Smooth muscle cell (in vitro differentiated cells): ENCODE measurements around the gene PRKG1. TPM values are rescaled to one million over a fixed set of nuclear protein-coding genes. Genes with fewer than 3 reads are reported as not detected.
"Not testable (repeated sequence)": the region's sequence is repeated elsewhere in the genome, so short reads cannot be mapped to it uniquely, and the experiment has no call there.

Experiments
- DNase-seq: peaks from one replicate; lab custom pipeline; 2025; ENCODE audit not compliant: unreplicated experiment; lab: John Stamatoyannopoulos, UW
- H2AFZ ChIP-seq: fragments of 200-600 bp; sonication (generic); 2 replicates; pipeline ENCODE4 v1.6.0; 2016; ENCODE audit warnings: antibody characterized with exemption, low read depth, mild to moderate bottlenecking
- H3F3A ChIP-seq: fragments of 200-600 bp; sonication (generic); 2 replicates; pipeline ENCODE4 v1.6.0; 2017; ENCODE audit warnings: antibody characterized with exemption, low read depth
- H3K27ac ChIP-seq: fragments of 200-600 bp; sonication (generic); 2 replicates; pipeline ENCODE4 v1.5.1; 2016; ENCODE audit warnings: low read depth, mild to moderate bottlenecking
- H3K27me3 ChIP-seq: fragments of 200-600 bp; sonication (generic); 2 replicates; pipeline ENCODE4 v1.6.1; 2016; ENCODE audit warnings: low read depth, mild to moderate bottlenecking
- H3K36me3 ChIP-seq: fragments of 200-600 bp; sonication (generic); 2 replicates; pipeline ENCODE4 v1.5.1; 2016; ENCODE audit warnings: low read depth
- H3K4me1 ChIP-seq: fragments of 200-600 bp; sonication (generic); 2 replicates; pipeline ENCODE4 v1.5.1; 2016; ENCODE audit warnings: low read depth
- H3K4me2 ChIP-seq: fragments of 200-600 bp; sonication (generic); 2 replicates; pipeline ENCODE4 v1.6.0; 2016; ENCODE audit warnings: mild to moderate bottlenecking
- H3K4me3 ChIP-seq: fragments of 200-600 bp; sonication (generic); 2 replicates; pipeline ENCODE4 v1.5.1; 2016; ENCODE audit warnings: mild to moderate bottlenecking
- H3K79me2 ChIP-seq: fragments of 200-600 bp; sonication (generic); 2 replicates; pipeline ENCODE4 v1.6.0; 2016; ENCODE audit warnings: low read depth, mild to moderate bottlenecking
- H3K9ac ChIP-seq: fragments of 200-600 bp; sonication (generic); 2 replicates; pipeline ENCODE4 v1.6.0; 2016; ENCODE audit warnings: low read depth
- H3K9me3 ChIP-seq: fragments of 200-600 bp; sonication (generic); replicated peaks from 2 replicates; pipeline ENCODE4 v1.5.1; 2016; ENCODE audit warnings: low read depth
- H4K20me1 ChIP-seq: fragments of 200-600 bp; sonication (generic); 2 replicates; pipeline ENCODE4 v1.6.0; 2016; ENCODE audit warnings: low read depth
- CTCF ChIP-seq: fragments of 200-600 bp; sonication (generic); IDR thresholded peaks from 2 replicates; pipeline ENCODE4 v1.5.1; 2017; ENCODE audit warnings: borderline replicate concordance, mild to moderate bottlenecking, antibody characterized with exemption; ENCODE audit not compliant: insufficient read depth, poor library complexity, severe bottlenecking
- WGBS: methylation state at CpG from one replicate; pipeline ENCODE4 v1.1.7; 2016; ENCODE audit warnings: low lambda C conversion rate; 5-methylcytosine and 5-hydroxymethylcytosine counted together
- polyA plus RNA-seq: library from polyadenylated mRNA; unstranded; fragments of >200 nt; fragmentation: Nextera tagmentation; extraction: Ambion mirVana; gene quantifications from 2 replicates; pipeline ENCODE4 v1.2.1, GENCODE V29; 2016
- total RNA-seq: library from RNA; depleted of rRNA; stranded (reverse); fragments of >200 nt; gene quantifications from 2 replicates; pipeline ENCODE4 v1.2.3, GENCODE V29; 2014

Gene PRKG1
- total and polyA plus RNA-seq, 2 experiments from 2014 or later: 7.2 to 13.4 TPM

GRCh38 chr10:51162002-51162401, 87.7 kb downstream of the PRKG1 start:
- H3K79me2 ChIP-seq: no peaks in the 10 kb centered on the region
- peaks cover 27% of the 10 kb centered on the region for H4K20me1 ChIP-seq
- H3K4me3 ChIP-seq: no peak overlapping the region
- H3K4me1 ChIP-seq: peaks cover 11% of the 10 kb centered on the region
- peaks cover 4% of the 10 kb centered on the region for H3F3A ChIP-seq
- H3K9ac ChIP-seq: no peak overlapping the region
- no peaks in the 10 kb centered on the region for H3K9me3 ChIP-seq
- DNase-seq: no peak
- H3K27me3 ChIP-seq: no peaks in the 10 kb centered on the region
- H2AFZ ChIP-seq: no peak overlapping the region
- no peaks in the 10 kb centered on the region for H3K36me3 ChIP-seq
- H3K27ac ChIP-seq: no peak overlapping the region
- H3K4me2 ChIP-seq: no peak overlapping the region
- no peak for TF ChIP-seq CTCF
- 46% methylated on average over 1 of the region's 1 CpG for WGBS

GRCh38 chr10:51163380-51164049, 89.2 kb downstream of the PRKG1 start:
- Histone ChIP-seq H4K20me1 (peaks cover 27% of the 10 kb centered on the region), H3K4me1 (peaks cover 11% of the 10 kb centered on the region)
- H3K9ac ChIP-seq, H3K4me3 ChIP-seq, H3K4me2 ChIP-seq, DNase-seq, H3K27me3 ChIP-seq, H3K27ac ChIP-seq, H3F3A ChIP-seq, H3K36me3 ChIP-seq, H3K79me2 ChIP-seq, H3K9me3 ChIP-seq, H2AFZ ChIP-seq: not testable (repeated sequence)
- 97% methylated on average over 30 of the region's 30 CpGs for WGBS

- Histone ChIP-seq H3K9me3 (no peaks in the 10 kb centered on the region), H3K4me2 (no peak overlapping the region), H3K36me3 (no peaks in the 10 kb centered on the region), H3K4me1 (no peaks in the 10 kb centered on the region), H3K79me2 (no peaks in the 10 kb centered on the region), H3K27me3 (no peaks in the 10 kb centered on the region), H2AFZ (no peak overlapping the region), H4K20me1 (no peaks in the 10 kb centered on the region), H3K9ac (no peak overlapping the region), H3K4me3 (no peak overlapping the region), H3K27ac (no peak overlapping the region), H3F3A (no peaks in the 10 kb centered on the region)
- no peak for TF ChIP-seq CTCF
- 90% methylated on average over 2 of the region's 2 CpGs for WGBS
- DNase-seq: no peak
Measured at GRCh38 chr10:51168086-51168815, 94.0 kb downstream of the PRKG1 start.

- H3K36me3 ChIP-seq: no peaks in the 10 kb centered on the region
- no peak overlapping the region for H3K9ac ChIP-seq
- TF ChIP-seq CTCF: no peak
- H3F3A ChIP-seq: no peaks in the 10 kb centered on the region
- H3K4me3 ChIP-seq: no peak overlapping the region
- H3K4me2 ChIP-seq: no peak overlapping the region
- H3K27me3 ChIP-seq: no peaks in the 10 kb centered on the region
- H3K79me2 ChIP-seq: no peaks in the 10 kb centered on the region
- 90% methylated on average over 1 of the region's 1 CpG for WGBS
- H3K4me1 ChIP-seq: no peaks in the 10 kb centered on the region
- no peaks in the 10 kb centered on the region for H3K9me3 ChIP-seq
- DNase-seq: no peak
- no peak overlapping the region for H3K27ac ChIP-seq
- no peak overlapping the region for H2AFZ ChIP-seq
- H4K20me1 ChIP-seq: no peaks in the 10 kb centered on the region
Measured at GRCh38 chr10:51169111-51169510, 94.8 kb downstream of the PRKG1 start.
